Smooth muscle cell of the brain vasculature (primary cell): ENCODE results near the gene CAV2.

Experiments
- DNase-seq: peaks from one replicate; pipeline ENCODE4 v3.0.0-alpha.2; 2012; ENCODE audit warnings: low read depth, low spot score

CAV2 gene

GRCh38 chr7:116546916-116547315, 47.4 kb downstream of the CAV2 start:
- no peak for DNase-seq

GRCh38 chr7:116547347-116547746, 47.8 kb downstream of the CAV2 start:
- DNase-seq: no peak

- no peak for DNase-seq
Observed at GRCh38 chr7:116548506-116548905, 49.0 kb downstream of the CAV2 start.

DNA sequence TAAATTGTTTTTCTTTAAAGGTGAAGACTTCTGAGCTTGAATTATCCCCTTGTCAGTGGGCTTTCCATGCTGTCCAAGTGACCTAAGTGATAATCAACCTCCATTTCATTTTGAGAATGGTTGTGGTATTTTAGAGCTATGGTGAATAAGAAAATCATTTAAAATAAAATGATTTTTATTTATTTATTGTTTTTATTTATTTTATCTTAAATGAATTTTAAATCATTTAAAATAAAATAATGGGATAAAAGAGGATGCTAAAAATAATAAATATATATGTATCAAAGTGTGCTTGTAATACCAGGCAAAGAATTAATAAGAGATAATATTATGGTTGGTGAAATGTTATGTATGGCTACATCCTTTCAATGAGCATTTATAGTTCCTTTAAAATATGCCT, 49.8 kb downstream of the CAV2 start:
- no peak for DNase-seq

DNA sequence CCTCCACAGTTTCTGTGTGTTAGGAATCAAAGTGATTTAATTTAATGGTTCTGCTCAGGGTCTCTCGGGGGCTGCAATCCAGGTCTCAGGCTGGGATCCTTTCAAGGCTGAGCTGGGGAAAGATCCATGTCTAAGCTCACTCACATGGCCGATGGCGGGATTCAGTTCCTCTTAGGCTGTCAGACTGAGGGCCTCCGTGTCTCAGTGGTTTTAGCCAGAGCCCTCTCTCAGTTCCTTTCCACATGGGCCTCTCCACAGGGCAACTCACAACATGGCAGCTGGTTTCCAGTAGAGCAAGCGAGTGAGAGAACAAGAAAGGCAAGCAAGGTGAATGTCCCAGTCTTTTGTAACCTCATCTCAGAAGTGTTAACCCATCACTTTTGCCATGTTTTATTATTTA, 52.2 kb downstream of the CAV2 start:
- no peak for DNase-seq

GRCh38 chr7:116552602-116553001, 53.1 kb downstream of the CAV2 start:
- no peak for DNase-seq

DNA sequence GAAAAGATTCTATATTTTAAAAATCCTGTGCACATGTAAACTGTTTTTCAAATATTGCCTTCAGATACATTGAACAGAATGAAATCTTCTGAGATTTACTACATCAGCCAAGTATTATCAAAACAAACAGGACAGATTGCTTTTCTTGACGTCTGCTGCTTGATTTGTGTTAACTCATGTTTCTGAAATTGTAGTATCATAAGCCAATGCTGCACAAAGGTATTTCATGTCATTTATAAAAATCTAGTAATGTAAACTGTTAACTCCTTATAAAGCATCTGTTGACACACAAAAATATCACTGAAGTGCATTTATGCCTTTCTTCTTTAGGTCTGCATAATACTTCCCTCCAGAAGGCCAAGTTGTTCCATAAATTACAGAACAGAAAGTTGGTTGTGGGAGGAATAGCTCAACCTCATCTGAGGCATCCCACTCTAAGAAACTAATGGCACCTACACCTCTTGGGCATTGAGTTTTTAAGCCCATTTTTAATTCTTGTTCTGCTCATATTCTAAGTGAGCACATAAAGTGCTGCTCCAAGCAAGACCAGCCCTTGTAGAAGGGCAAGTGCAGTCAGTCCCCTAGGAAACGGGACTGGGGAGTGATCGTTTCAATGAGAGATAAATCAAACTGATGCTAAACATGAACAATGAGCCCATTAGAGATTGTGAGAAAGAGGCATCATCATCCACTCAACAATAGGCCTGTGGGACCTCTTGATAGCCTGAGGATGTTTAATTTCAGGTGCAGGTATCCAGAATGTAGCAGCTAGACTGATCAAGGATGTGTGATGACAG, 53.8 kb downstream of the CAV2 start:
- DNase-seq: no peak

DNA sequence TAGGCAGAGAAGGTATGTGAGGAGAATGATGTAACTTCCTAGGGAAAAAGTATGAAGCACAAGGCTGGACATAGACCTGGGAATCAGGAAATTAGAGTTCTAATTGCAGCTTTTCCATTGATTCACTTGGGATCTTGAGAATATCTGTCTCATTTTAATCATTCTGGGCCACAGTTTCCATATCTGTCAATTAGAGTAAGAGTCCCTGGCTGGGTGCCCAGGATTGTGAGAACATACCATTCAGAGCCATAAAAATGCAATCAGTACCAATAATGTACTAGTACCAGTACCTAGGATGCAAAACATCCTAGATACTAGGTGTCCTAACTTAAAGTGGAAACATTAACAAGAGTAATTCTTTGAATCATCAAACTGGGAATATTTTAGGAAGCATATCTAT, 54.9 kb downstream of the CAV2 start:
- no peak for DNase-seq

- no peak for DNase-seq
Observed at GRCh38 chr7:116554911-116555310, 55.4 kb downstream of the CAV2 start.

GRCh38 chr7:116557066-116557585, 57.6 kb downstream of the CAV2 start:
- no peak for DNase-seq

DNA sequence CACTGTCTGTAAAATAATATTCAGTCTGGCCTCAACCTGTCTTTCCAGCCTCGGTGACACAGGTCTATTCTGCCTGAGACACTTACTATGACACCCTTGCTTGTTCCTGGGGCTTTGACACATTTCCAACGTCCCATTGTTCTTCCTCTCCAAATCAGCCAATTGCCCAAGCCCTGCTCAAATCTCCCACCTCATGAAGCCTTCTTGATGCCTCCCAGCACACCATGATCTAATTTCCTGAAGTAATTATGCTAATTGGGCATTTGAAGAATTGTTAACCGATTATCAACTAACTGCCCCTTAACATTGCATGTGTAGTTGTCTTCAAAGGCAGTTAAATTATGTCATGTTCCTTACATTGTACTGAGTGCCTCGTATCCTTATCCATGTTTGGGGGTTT, 58.4 kb downstream of the CAV2 start:
- no peak for DNase-seq
